Liver (tissue), 9 donors: Measurements from ENCODE around the gene BRD4. TPM values are rescaled to one million over a fixed set of nuclear protein-coding genes. Genes with fewer than 3 reads are reported as not detected.

Experiments
- DNase-seq: peaks from one replicate; pipeline ENCODE4 v3.0.0-alpha.2; 2017; ENCODE audit warnings: low spot score
- H3K27ac ChIP-seq, 2 donors: one replicate each; pipeline ENCODE4 v1.7.0; 2013; ENCODE audit warnings: inconsistent platforms in 2 of 2, low read length in 2 of 2, control low read depth in 1 of 2, low read depth in 1 of 2, mild to moderate bottlenecking in 1 of 2
- H3K27me3 ChIP-seq, 4 donors: one replicate each; pipeline versions ENCODE4 v1.6.1 to v1.7.0; 2013; ENCODE audit warnings: low read length in 3 of 4, inconsistent platforms in 1 of 4, mild to moderate bottlenecking in 1 of 4, moderate library complexity in 1 of 4; ENCODE audit not compliant: control insufficient read depth in 4 of 4, insufficient read depth in 4 of 4
- H3K36me3 ChIP-seq, 4 donors: one replicate each; pipeline versions ENCODE4 v1.6.1 to v1.7.0; 2013; ENCODE audit warnings: low read length in 3 of 4, mild to moderate bottlenecking in 3 of 4, low read depth in 1 of 4, moderate library complexity in 1 of 4; ENCODE audit not compliant: control insufficient read depth in 4 of 4, insufficient read depth in 3 of 4
- H3K4me1 ChIP-seq, 4 donors: one replicate each; pipeline versions ENCODE4 v1.6.1 to v1.7.0; 2013; ENCODE audit warnings: low read length in 3 of 4, mild to moderate bottlenecking in 3 of 4, moderate library complexity in 1 of 4; ENCODE audit not compliant: control insufficient read depth in 4 of 4, insufficient read depth in 4 of 4
- H3K4me3 ChIP-seq, 3 donors: one replicate each; pipeline versions ENCODE4 v1.6.1 to v1.7.0; 2013; ENCODE audit warnings: low read length in 3 of 3, control low read depth in 1 of 3, low read depth in 1 of 3, mild to moderate bottlenecking in 1 of 3
- H3K9ac ChIP-seq, 2 donors: one replicate each; pipeline ENCODE4 v1.7.0; 2013; ENCODE audit warnings: low read length in 2 of 2, mild to moderate bottlenecking in 2 of 2, moderate library complexity in 2 of 2, control low read depth in 1 of 2, low read depth in 1 of 2
- H3K9me3 ChIP-seq, 4 donors: one replicate each; pipeline versions ENCODE4 v1.6.1 to v1.7.0; 2013; ENCODE audit warnings: low read length in 3 of 4; ENCODE audit not compliant: control insufficient read depth in 4 of 4
- ATF3 ChIP-seq: IDR thresholded peaks from 2 replicates; pipeline ENCODE4 v1.6.1; 2016; ENCODE audit warnings: antibody characterized with exemption
- CTCF ChIP-seq: fragments of 150-350 bp; IDR thresholded peaks from 2 replicates; pipeline ENCODE4 v1.5.1; 2017; ENCODE audit warnings: improper control_type of control experiment, low read depth, low read length; ENCODE audit not compliant: missing input control
- EGR1 ChIP-seq, 2 donors: IDR thresholded peaks; 2 replicates each; pipeline ENCODE4 v1.6.1; 2016 to 2018; ENCODE audit warnings: antibody characterized with exemption in 2 of 2, low read depth in 2 of 2
- FOXA1 ChIP-seq: IDR thresholded peaks from 2 replicates; pipeline ENCODE4 v1.6.1; 2016; ENCODE audit warnings: antibody characterized with exemption
- FOXA2 ChIP-seq: IDR thresholded peaks from 2 replicates; pipeline ENCODE4 v1.6.1; 2016; ENCODE audit warnings: antibody characterized with exemption
- HNF4A ChIP-seq, 2 donors: conservative IDR thresholded peaks; 2 replicates each; pipeline ENCODE4 v1.6.1; 2016; ENCODE audit warnings: antibody characterized with exemption in 2 of 2, mild to moderate bottlenecking in 2 of 2
- HNF4G ChIP-seq: IDR thresholded peaks from 2 replicates; pipeline ENCODE4 v1.6.1; 2016; ENCODE audit warnings: antibody characterized with exemption
- JUND ChIP-seq, 2 donors: IDR thresholded peaks; 2 replicates each; pipeline ENCODE4 v1.6.1; 2016; ENCODE audit warnings: antibody characterized with exemption in 2 of 2
- MAX ChIP-seq: IDR thresholded peaks from 2 replicates; pipeline ENCODE4 v1.6.1; 2016; ENCODE audit warnings: antibody characterized with exemption
- RAD21 ChIP-seq, 2 donors: IDR thresholded peaks; 2 replicates each; pipeline ENCODE4 v1.6.1; 2016; ENCODE audit warnings: antibody characterized with exemption in 2 of 2, mild to moderate bottlenecking in 2 of 2
- REST ChIP-seq: IDR thresholded peaks from 2 replicates; pipeline ENCODE4 v1.6.1; 2016; ENCODE audit warnings: antibody characterized with exemption, mild to moderate bottlenecking
- RXRA ChIP-seq, 2 donors: IDR thresholded peaks; 2 replicates each; pipeline ENCODE4 v1.6.1; 2017 to 2018; ENCODE audit warnings: antibody characterized with exemption in 2 of 2, mild to moderate bottlenecking in 1 of 2
- SP1 ChIP-seq: IDR thresholded peaks from 2 replicates; pipeline ENCODE4 v1.6.1; 2018; ENCODE audit warnings: antibody characterized with exemption, mild to moderate bottlenecking
- TAF1 ChIP-seq: conservative IDR thresholded peaks from 2 replicates; pipeline ENCODE4 v1.6.1; 2016; ENCODE audit warnings: antibody characterized with exemption, mild to moderate bottlenecking
- YY1 ChIP-seq: IDR thresholded peaks from 2 replicates; pipeline ENCODE4 v1.6.1; 2016; ENCODE audit warnings: antibody characterized with exemption, mild to moderate bottlenecking
- ZBTB33 ChIP-seq: IDR thresholded peaks from 2 replicates; pipeline ENCODE4 v1.6.1; 2016; ENCODE audit warnings: antibody characterized with exemption
- WGBS: extraction: QIAGEN DNeasy Blood & Tissue Kit; methylation state at CpG from one replicate; pipeline ENCODE4 v1.1.7; 2013; 5-methylcytosine and 5-hydroxymethylcytosine counted together
- polyA plus RNA-seq, 2 donors: library from polyadenylated mRNA; stranded (reverse) in 1 of 2; unstranded in 1 of 2; fragments of 200-250 nt in 1 of 2; fragments of >200 nt in 1 of 2; fragmentation: Nextera tagmentation in 1 of 2; extraction: Ambion mirVana in 1 of 2; gene quantifications; one replicate each; pipeline versions ENCODE4 v1.2.1 to v1.2.3, GENCODE V29; 2013 to 2015
- total RNA-seq, 2 donors: library from RNA; depleted of rRNA; stranded (reverse); fragments of >200 nt; gene quantifications; one replicate each; pipeline ENCODE4 v1.2.3, GENCODE V29; 2014
- donor health status: healthy.
- donor health status: healthy.
- donor health status: healthy.
- donor health status: healthy.
- donor health status: healthy.

Gene BRD4
- total and polyA plus RNA-seq, 4 donors, result 13.6 to 25.8 (median 20.5) TPM

- H3K27ac ChIP-seq, result no peak overlapping the region
- 96% methylated on average over 7 of the region's 7 CpGs for WGBS
- TF ChIP-seq CTCF, result no peak
- TF ChIP-seq JUND (IDR thresholded peaks at IDR 0.05), result no peak
- TF ChIP-seq HNF4G, result no peak
- no peak for TF ChIP-seq HNF4A (conservative IDR thresholded peaks at IDR 0.05)
- TF ChIP-seq FOXA1, result no peak
- no peak for TF ChIP-seq RXRA (IDR thresholded peaks at IDR 0.05)
- no peak for TF ChIP-seq SP1
- TF ChIP-seq EGR1 (IDR thresholded peaks at IDR 0.05; ENCODE audit: low read depth in 2 of 2), result no peak
- no peak for TF ChIP-seq FOXA2
- no peak for TF ChIP-seq ATF3
- TF ChIP-seq ZBTB33, result no peak
- TF ChIP-seq TAF1, result no peak
- TF ChIP-seq MAX, result no peak
- TF ChIP-seq RAD21 (IDR thresholded peaks at IDR 0.05), result no peak
- TF ChIP-seq YY1, result no peak
Observed at GRCh38 chr19:15292140-15292539, 40.2 kb downstream of the BRD4 start.

GRCh38 chr19:15291548-15292021 is 40.8 kb downstream of the BRD4 start:
- no peak for DNase-seq
- Histone ChIP-seq H3K36me3 (no peaks in the 10 kb centered on the region), H3K9ac (no peak overlapping the region), H3K4me1 (peaks cover 7 to 80% (median 55%) of the 10 kb centered on the region in 4 donors), H3K9me3 (no peaks in the 10 kb centered on the region), H3K27ac (no peak overlapping the region), H3K27me3 (no peaks in the 10 kb centered on the region), H3K4me3 (no peak overlapping the region)
- TF ChIP-seq EGR1 (IDR thresholded peaks at IDR 0.05; ENCODE audit: low read depth in 2 of 2) (no peak), REST (no peak)
- WGBS, result 77% methylated on average over 4 of the region's 4 CpGs

More at GRCh38 chr19:15292140-15292539, 40.2 kb downstream of the BRD4 start:
- Histone ChIP-seq H3K4me3 (no peak overlapping the region), H3K27me3 (no peaks in the 10 kb centered on the region), H3K36me3 (no peaks in the 10 kb centered on the region), H3K9ac (no peak overlapping the region), H3K4me1 (peaks cover 11 to 83% (median 58%) of the 10 kb centered on the region in 4 donors), H3K9me3 (no peaks in the 10 kb centered on the region)
- no peak for DNase-seq
